ENCODE results near the gene SAXO2.
A peak's percentile ranks its signal among the peaks of the same experiment; 100 is the strongest.
"Not testable (repeated sequence)": the region's sequence is repeated elsewhere in the genome, so short reads cannot be mapped to it uniquely, and the experiment has no call there.

SAXO2 gene

DNA sequence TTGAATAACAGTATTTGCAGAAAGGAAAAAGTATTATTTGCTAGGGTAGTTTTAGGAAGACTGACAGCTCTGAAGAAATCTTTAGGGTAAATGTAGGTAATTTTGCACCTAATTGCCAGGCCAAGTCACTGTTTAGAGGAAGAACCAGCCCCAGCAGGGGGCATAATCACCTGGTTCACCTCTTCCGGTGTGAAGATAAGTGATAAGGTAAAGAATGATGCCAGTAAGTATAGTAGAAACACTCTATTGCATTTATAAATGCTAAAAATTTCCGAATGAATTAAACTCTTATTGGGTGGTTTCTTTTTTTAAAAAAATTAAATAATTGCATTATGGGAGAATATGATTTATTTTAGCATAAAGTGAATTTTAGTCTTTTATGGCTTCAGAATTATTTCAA lies 21.8 kb downstream of the SAXO2 start:
- not testable (repeated sequence) for DNase-seq

DNA sequence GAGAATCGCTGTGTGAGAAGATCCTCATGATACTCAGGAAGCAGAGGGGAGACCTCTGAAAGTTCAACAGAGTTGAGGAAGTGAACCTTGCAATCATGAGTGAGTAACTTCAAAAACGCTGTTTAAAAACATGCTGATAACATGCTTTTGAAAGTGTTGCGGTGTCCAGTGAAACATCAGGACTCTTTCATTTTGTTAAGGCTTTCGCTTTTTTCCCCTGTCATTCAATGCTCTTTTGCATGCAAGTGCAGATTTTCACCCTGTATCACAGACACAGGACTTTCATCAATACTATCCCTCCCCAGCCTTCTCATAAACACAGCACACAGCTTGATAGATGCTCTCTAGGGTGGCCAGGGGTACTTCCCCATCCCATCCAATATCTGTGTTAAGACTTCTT lies 23.9 kb downstream of the SAXO2 start:
- not testable (repeated sequence) for DNase-seq

- DNase-seq, result not testable (repeated sequence)
Observed at GRCh38 chr15:82288202-82288601, 25.6 kb downstream of the SAXO2 start.

DNA sequence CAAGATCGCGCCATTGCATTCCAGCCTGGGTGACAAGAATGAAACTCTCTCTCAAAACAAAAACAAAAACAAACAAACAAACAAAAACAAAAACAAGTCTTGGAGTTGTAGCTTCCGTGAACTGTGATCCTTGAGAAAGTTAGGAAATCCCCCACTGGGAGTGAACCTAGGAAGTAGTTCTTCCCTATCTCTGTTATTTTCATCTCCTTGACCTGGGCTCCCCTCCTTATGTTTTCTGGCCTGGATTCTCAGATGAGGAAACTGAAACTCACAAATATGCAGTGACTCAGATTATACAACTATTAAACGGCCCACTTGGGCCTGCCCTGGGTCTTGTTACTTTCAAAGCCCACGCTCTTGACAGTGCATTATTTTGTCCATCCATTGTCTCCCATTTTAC lies 29.7 kb downstream of the SAXO2 start:
- DNase-seq, result no peak

DNA sequence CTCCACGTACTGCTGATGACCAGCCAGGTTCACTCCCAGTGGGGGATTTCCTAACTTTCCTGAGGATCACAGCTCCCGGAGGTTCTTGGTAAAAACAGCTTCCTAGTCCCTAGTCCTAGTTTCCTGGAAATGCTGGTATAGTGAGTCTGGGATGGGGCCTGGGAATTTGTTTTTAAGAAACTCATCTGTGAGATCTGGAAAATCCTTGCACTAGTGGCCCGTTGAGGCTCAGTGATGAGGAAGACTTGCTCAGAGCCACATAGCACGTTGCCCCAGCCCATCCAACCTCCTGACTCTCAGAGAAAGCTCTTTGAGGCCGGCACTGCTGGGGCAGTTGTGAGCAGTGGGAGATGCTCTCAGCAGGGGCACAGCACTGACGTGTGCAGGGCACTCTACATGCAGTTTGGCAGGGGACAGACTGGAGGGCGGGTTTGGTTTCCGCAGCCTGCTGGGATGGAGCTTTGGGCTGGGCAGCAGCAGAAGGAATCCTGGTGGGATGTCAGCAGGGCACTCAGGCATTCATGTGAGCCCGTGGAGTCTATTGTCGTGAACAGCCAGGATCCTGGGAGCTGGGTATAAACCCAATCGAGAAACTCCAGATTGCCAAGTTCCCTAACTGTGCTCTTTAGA lies 31.6 kb downstream of the SAXO2 start:
- DNase-seq, result no peak

- no peak for DNase-seq
Observed at GRCh38 chr15:82297546-82297945, 34.9 kb downstream of the SAXO2 start.

DNA sequence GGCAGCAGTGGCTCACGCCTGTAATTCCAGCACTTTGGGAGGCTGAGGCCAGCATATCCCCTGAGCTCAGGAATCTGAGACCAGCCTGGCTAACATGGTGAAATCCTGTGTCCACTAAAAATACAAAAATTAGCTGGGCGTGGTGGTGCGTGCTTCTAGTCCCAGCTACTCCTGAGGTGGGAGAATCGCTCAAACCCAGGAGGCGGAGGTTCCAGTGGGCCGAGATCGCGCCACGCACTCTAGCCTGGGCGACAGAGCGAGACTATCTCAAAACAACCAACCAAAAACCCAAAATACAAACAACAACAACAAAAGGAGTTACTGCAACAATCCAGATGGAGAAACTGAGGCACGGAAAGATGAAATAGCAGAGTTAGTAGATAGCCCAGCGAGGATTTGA lies 35.4 kb downstream of the SAXO2 start:
- no peak for DNase-seq

DNA sequence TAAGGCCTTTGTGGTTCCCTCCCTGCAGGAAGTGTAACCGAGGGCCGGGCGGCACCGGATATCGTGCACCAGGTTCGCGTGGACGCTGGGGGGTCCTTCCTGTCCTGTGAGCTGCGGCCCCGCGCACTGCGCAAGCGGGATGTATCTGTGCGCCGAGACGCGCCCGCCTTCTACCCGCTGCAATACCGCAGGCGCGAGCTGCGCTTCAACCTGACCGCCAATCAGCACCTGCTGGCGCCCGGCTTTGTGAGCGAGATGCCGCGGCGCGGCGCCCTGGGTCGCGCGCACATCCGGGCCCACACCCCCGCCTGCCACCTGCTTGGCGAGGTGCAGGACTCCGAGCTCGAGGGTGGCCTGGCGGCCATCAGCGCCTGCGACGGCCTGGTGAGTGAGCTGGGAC lies 35.9 kb downstream of the SAXO2 start:
- DNase-seq, result peak; percentile 49

DNA sequence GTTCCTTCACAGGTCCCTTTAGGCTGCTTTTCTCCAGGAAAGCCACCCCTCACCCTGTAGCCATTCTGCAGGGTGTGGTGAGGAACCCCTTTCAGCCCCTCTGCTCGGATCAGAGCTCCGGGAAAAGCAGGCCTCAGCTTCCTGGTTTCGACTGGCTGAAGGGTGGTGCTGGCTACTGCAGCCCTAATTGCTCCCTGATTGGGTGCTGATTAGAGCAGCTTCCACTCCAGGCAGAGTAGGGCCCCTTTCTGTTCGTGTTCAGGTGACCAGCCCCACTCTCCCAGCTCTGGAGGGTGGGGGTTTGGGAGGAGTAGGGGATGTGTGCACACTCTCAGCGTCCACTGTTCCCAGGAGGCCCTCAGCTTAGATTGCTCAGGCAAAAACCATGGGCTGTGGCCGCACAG lies 36.9 kb downstream of the SAXO2 start:
- not testable (repeated sequence) for DNase-seq

DNA sequence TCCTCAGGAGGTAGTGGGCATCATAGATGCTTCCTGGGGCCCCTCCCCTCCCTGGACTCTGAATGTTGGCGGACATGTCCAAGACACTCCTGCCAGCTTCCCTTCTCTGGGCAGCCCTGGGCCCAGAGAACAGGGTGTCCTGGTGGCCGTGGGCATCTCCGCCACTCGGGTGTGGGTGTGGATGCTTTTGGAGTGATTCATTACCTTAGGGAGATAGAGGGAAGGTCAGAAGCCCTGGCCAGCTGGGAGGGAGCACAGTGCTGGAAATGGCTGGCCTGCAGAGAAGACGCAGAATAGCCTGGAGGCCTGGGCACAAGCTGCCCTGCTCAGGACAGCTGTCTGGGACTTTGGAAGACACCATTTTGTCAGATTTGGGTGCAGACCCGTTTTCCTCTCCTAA lies 37.7 kb downstream of the SAXO2 start:
- DNase-seq, result not testable (repeated sequence)

DNA sequence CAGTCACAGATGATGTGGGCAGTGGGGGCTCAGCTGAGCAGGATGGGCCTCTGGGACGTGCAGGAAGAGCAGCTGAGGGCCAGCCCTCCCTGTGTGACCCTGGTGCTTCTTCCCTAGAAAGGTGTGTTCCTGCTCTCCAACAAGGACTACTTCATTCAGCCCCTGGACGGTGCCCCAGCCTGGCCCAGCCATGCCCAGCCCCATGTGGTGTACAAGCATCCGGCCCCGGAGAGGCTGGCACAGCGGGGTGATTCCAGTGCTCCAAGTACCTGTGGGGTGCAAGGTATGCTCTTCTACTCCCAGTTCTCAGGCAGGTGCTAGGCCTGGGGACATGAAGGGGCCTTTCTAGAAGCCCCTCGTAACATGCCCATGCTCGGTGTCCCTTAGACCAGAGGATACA lies 38.3 kb downstream of the SAXO2 start:
- no peak for DNase-seq

DNA sequence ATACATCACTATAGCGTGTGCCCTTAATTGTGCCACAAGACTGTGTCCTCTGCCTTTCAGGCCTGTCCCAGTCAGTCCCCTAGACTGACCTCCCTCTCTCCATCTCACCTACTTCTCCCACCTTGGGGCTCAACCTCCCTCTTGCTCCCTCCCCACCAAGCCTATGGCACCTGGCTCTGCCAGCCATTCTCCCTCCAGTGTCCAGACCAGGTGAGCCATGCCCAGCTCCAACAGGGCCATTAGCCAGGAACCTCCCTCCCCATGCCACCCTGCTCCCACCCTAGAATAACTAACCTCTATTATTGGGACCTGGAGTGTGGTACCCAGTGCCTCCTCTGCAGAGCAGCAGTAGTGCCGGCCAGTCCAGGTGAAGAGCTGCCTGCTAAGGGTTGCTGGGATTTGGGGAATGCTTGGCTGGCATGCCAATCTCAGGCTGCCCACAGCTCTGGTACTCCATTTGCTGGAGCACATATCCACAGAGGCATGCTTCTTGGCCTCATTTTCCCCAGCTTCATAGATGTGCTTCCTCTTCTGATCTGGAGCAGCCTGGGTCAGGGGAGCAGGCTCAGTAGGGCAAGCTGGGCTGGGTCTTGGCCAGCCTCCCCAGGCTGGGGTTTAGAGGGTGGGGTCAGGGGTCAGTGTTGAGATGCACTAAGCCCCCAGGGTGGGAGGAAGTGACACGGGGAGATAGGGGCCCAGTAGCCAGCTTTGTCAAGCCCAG lies 38.8 kb downstream of the SAXO2 start:
- DNase-seq, result no peak

DNA sequence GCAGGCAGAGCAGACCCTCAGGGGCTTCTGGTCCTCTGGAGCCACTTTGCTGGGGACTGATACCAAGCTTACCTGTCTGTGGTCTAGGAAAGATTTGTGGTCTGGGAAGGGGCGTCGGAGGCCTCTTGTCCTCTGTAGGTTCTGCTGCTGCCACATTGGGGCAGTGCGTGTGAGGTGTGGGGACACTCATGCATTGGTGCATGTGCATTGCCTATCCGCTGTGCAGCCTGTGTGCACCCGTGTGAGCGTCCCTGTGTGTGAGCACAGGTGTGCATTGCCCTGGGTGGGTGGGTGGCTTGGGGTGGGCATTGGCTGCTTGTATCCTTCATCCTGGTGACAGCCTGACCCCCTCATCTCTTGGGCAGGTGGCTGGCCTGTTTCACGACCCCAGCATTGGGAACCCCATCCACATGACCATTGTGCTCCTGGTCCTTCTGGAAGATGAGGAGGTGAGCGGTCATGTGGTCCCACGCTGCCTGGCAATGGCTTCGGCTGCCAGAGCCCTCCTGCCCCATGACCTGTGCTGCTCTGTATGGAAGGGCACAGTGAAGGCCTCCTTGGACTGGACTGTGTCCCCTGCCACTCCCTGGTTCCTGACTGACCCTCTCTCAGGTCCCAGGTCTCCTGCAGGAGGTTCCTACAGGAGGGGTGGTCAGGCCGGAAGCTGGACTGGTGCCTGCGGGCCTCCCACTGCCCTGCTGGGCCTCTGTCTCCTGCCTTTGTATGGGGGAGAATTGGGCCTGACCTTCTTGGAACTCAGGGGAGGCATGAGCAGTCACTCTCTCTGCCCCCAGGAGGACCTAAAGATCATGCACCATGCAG lies 41.5 kb downstream of the SAXO2 start:
- DNase-seq, result no peak

DNA sequence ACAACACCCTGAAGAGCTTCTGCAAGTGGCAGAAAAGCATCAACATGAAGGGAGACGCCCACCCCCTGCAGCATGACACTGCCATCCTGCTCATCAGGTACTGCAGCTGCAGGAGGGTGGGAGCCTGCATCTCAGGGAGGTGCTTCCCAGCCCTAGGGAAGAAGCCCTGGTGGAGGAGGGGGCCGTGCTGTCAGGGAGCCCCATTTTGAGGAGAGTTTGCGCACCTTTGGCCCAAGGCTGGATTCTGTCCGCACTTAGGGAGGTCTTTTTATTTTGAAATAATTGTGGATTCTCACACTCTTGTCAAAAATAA lies 42.1 kb downstream of the SAXO2 start:
- DNase-seq, result no peak

DNA sequence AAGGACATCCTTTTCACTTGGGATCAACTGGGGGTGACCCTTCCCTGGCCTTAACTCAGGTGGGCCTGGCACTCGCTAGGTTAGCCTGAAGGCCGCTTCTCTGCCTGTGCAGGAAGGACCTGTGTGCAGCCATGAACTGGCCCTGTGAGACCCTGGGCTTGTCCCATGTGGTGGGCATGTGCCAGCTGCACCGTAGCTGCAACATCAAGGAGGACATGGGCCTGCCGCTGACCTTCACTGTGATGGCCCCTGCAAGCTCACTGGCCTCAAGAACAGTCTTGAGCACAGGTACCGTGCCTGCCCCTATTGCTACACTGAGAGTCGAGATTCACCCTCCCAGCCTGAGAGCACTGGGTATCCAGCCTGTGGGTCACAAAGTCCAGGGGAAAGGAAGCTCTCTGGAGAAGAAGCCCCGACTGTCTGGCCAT lies 43.0 kb downstream of the SAXO2 start:
- DNase-seq, result no peak

DNA sequence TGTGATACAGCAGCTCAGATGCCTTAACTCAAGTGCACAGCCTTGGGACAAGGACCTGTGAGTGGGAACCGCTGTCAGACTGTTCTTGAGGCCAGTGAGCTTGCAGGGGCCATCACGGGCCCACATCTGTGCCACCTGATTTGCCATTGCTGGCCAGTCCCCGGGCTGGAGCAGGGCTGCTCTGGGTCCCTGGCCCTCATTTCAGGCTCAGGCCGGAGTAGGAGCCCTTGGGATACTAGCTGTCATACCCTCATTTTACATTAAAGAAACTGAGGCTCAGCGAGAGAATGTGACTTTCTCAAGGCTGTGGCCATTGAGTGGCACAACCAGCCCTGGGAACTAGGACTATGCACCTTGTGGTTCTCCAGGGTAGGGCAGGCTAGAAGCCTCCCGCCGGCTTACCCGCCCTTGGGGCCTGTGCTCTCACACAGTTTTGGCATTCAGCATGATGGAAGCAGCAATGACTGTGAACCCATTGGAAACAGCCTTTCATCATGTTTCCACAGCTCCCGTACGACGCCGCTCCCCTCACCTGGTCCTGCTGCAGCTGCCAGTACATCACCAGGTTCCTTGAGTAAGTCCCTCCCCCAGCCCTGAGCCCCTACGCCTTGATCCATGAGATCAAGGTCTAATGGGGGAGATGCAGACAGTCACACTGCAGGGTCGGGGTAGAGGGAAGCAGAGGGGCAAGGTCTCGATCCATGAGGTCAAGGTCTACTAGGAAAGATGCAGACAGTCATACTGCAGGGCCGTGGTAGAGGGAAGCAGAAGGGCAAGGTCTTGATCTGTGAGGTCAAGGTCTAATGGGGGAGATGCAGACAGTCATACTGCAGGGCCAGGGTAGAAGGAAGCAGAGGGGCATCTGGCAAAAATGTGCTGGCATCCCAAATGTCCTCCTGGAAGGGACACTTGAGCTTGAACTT lies 44.4 kb downstream of the SAXO2 start:
- no peak for DNase-seq

DNA sequence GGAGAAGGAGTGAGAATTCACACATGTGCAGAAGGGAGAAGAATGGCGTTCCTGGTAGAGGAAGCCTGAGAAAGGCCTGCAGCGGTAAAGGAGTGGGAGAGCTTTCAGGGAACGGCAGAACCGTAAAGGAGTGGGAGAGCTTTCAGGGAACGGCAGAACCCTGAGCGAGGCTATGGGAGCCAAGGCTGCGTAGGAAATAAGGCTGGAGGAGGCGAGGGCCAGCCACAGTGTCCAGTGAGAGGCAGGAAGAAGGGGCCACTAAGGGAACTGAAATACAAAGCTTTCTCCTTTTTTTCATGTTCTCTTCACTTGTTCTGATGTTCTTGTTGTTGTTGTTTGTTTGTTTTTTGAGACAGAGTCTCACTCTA lies 45.1 kb downstream of the SAXO2 start:
- DNase-seq, result no peak

DNA sequence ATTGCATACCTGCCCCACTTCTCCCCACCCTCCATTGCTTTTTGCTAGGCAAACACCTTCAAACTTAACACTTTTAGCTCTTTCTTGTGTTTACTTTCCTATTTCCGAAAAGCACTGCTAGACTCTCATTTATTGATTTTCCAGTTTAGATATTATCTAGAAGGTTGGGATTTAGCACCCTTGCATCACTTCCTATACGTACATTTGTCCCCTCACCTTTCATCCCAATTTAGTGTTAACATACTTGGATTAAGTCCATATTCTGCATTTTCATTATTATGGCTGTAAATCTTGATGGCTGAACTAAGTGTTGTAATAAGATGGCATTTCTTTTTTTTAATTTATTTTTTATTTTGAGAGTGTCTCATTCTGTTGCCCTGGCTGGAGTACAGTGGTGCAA lies 47.2 kb downstream of the SAXO2 start:
- DNase-seq, result no peak

GRCh38 chr15:82311321-82311720 lies 48.7 kb downstream of the SAXO2 start:
- not testable (repeated sequence) for DNase-seq

DNA sequence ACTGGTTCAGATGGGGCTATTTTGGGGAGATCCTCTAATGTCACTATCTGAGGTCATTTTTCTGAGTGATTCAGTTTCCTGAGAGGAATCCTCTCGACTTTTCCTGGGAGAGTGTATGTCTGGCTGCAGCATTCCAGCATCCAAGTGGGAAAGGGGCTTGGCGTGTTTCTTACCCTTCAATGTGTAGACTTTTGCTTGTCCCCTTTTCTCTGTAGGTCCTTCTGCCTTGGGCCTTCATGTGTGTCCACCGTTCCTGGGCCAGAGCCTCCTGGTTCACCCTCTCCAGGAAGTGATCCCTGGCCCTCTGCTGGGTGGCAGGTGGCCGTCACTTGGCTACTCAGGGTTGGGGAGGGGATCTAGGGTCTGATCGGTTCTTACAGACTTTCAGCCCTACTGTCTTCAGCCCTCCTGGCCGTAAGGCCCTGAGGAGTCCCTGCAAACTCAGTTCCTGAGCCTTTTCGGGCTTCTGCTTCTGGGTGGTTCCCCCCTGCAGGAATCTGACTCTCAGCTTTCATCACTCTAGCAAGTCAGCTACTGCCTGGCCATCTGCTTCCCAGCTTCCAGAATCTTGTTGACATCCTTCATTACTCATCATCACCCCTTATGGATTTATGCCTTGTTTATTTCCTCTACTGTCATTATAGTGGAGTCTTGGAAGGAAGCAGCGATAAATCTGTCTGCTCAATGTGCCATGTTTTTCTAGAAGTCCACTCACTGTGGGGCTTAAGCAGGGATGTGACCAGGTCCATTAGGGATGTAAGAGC lies 50.1 kb downstream of the SAXO2 start:
- DNase-seq, result no peak

- DNase-seq, result no peak
Observed at GRCh38 chr15:82313446-82313845, 50.8 kb downstream of the SAXO2 start.

Data from right kidney (tissue), 1 donor.